Endothelial cell of umbilical vein (primary cell): Measurements from ENCODE around the gene KTN1.

Experiments used
- CTCF ChIP-seq, 2 donors: IDR thresholded peaks; 1 replicate in 1 of 2; 2 replicates in 1 of 2; pipeline ENCODE4 v1.5.1; 2011; ENCODE audit warnings: low read length in 2 of 2, mild to moderate bottlenecking in 2 of 2, moderate library complexity in 2 of 2, control low read depth in 1 of 2, inconsistent platforms in 1 of 2, low read depth in 1 of 2; ENCODE audit not compliant: insufficient read depth in 1 of 2; ENCODE audit errors: extremely low read depth in 1 of 2
- JUN ChIP-seq: IDR thresholded peaks from 2 replicates; pipeline ENCODE4 v1.6.1; 2011; ENCODE audit warnings: borderline replicate concordance, low read depth; ENCODE audit not compliant: insufficient read length, insufficient read depth
- POLR2A ChIP-seq: IDR thresholded peaks from 2 replicates; pipeline ENCODE4 v1.6.1; 2012; ENCODE audit warnings: low read depth, mild to moderate bottlenecking, control low read depth, low read length
- POLR2AphosphoS5 ChIP-seq: IDR thresholded peaks from 2 replicates; pipeline ENCODE4 v1.6.1; 2012; ENCODE audit warnings: low read depth, mild to moderate bottlenecking, control low read depth, low read length, moderate library complexity; ENCODE audit not compliant: insufficient read depth

DNA sequence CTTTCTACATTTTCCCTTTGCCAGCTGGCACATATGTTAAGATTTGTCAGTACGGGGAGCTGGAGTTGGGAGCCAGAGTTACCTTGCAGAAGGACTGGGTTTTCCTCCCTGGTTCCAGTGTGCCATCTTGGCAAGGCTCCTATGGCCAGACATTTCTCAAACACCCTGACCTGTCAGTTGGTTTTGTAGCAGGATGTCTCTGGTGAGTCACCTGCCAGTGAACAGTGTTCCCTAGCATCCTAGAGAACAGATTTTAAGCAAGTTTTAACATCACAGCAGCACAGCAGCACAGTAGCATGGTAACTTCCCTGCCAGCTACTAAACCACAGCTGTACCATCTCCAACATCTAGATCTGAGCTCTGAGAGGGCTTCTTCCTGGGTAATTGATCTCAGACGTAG lies 26.2 kb upstream of the KTN1 start:
- TF ChIP-seq POLR2A = no peak
- TF ChIP-seq JUN = no peak
- TF ChIP-seq POLR2AphosphoS5 = no peak
- no peak for TF ChIP-seq CTCF (IDR thresholded peaks at IDR 0.05; ENCODE audit: extremely low read depth in 1 of 2, insufficient read depth in 1 of 2, low read depth in 1 of 2, low read length in 2 of 2)
